ENCODE results near the gene COX4I1.
A peak's percentile ranks its signal among the peaks of the same experiment; 100 is the strongest.

DNA sequence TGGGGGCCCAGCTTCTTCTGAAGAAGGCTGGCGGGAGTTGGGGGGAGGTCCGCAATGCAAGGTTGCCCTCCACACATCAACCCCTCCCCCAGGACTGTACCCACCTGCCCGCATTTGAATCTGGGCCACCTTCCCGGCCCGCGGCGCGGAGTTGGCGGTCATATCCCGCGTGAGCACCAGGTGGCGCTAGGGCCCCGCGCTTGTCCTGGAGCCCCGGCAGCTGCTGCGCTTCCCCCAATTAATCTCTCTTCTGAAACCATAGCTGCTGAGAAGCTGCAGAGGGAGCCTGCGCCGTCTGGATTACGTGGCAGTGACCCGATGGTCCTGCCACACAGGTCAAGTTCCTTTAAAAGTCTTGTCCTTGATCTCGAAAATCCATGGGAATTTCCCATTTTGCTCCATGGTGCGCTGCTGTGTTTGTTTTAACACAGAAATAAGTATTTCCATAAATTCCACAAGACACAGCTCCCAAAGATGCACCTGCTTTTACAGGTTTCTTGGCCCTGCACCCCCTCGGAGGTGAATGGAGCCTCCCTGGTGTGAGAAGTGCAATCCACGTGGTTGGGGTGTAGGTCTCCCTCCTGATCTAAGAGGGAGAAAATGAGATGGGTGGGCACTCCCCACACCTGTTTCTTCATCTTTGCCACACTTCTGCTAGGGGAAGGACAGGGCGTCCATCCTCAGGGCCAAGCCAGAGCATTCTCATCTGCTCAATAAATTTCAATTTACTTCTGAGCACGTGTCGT, 22.1 kb downstream of the COX4I1 start:
- TF ChIP-seq, protein P1, sequence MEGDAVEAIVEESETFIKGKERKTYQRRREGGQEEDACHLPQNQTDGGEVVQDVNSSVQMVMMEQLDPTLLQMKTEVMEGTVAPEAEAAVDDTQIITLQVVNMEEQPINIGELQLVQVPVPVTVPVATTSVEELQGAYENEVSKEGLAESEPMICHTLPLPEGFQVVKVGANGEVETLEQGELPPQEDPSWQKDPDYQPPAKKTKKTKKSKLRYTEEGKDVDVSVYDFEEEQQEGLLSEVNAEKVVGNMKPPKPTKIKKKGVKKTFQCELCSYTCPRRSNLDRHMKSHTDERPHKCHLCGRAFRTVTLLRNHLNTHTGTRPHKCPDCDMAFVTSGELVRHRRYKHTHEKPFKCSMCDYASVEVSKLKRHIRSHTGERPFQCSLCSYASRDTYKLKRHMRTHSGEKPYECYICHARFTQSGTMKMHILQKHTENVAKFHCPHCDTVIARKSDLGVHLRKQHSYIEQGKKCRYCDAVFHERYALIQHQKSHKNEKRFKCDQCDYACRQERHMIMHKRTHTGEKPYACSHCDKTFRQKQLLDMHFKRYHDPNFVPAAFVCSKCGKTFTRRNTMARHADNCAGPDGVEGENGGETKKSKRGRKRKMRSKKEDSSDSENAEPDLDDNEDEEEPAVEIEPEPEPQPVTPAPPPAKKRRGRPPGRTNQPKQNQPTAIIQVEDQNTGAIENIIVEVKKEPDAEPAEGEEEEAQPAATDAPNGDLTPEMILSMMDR (IDR thresholded peaks at IDR 0.05), result peak; percentile 95 to 98 (median 96)
- TF ChIP-seq POLR2A (IDR thresholded peaks at IDR 0.05), result no peak
